Measurements from ENCODE around the gene EN2.

GRCh38 chr7:155416646-155417380, 41.1 kb upstream of the EN2 start:
- TF ChIP-seq CTCF (IDR thresholded peaks at IDR 0.05): no peak
- no peak for TF ChIP-seq POLR2A (IDR thresholded peaks at IDR 0.05)
